Tibial artery (tissue), 4 donors: ENCODE data around the gene ANKLE2.

Experiments
- DNase-seq, 2 donors: peaks; one replicate each; pipeline ENCODE4 v3.0.0-alpha.2; 2019
- H3K27ac ChIP-seq, 2 donors: fragments of 200-600 bp; sonication (generic) in 1 of 2; 1 replicate in 1 of 2; 2 replicates in 1 of 2; pipeline ENCODE4 v1.5.1; 2018 to 2019; ENCODE audit warnings: mild to moderate bottlenecking in 1 of 2
- H3K27me3 ChIP-seq, 2 donors: fragments of 200-600 bp; sonication (generic) in 1 of 2; one replicate each; pipeline versions ENCODE4 v1.5.1 to v1.6.0; 2016 to 2019
- H3K36me3 ChIP-seq, 3 donors: fragments of 200-600 bp; sonication (generic) in 2 of 3; one replicate each; pipeline ENCODE4 v1.5.1; 2016 to 2019; ENCODE audit warnings: mild to moderate bottlenecking in 2 of 3
- H3K4me1 ChIP-seq, 4 donors: fragments of 200-600 bp; sonication (generic) in 2 of 4; 1 replicate in 3 of 4; 2 replicates in 1 of 4; pipeline ENCODE4 v1.5.1; 2016 to 2019
- H3K4me3 ChIP-seq, 2 donors: fragments of 200-600 bp; sonication (generic) in 1 of 2; 1 replicate in 1 of 2; 2 replicates in 1 of 2; pipeline ENCODE4 v1.5.1; 2018 to 2019; ENCODE audit warnings: mild to moderate bottlenecking in 2 of 2
- H3K9me3 ChIP-seq, 3 donors: fragments of 200-600 bp; sonication (generic) in 1 of 3; one replicate each; pipeline ENCODE4 v1.5.1; 2016 to 2019
- CTCF ChIP-seq, 2 experiments: fragments of 200-600 bp in 1 of 2; fragments of 450-650 bp in 1 of 2; IDR thresholded peaks; one replicate each; pipeline ENCODE4 v1.5.1; 2017 to 2019; ENCODE audit warnings: antibody characterized with exemption in 2 of 2, mild to moderate bottlenecking in 1 of 2, moderate library complexity in 1 of 2
- intact Hi-C: fragments of 100-400 bp; cut with DNase I; formaldehyde crosslinking; loops from one replicate; pipeline ENCODE4 v1.15.0; 2023; ENCODE audit warnings: low total_unique reads

The ANKLE2 gene

GRCh38 chr12:132735496-132735895 lies 26.1 kb downstream of the ANKLE2 start:
- no peak overlapping the region for H3K4me3 ChIP-seq
- no peaks in the 10 kb centered on the region for H3K27me3 ChIP-seq
- intact Hi-C loops = no loop called here
- H3K27ac ChIP-seq = no peak overlapping the region
- no peak for DNase-seq
- TF ChIP-seq CTCF (IDR thresholded peaks at IDR 0.05) = no peak
- H3K36me3 ChIP-seq = peaks cover 84 to 100% (median 97%) of the 10 kb centered on the region in 3 donors
- no peaks in the 10 kb centered on the region for H3K9me3 ChIP-seq
- no peaks in the 10 kb centered on the region for H3K4me1 ChIP-seq

GRCh38 chr12:132734206-132734605 lies 27.4 kb downstream of the ANKLE2 start:
- Histone ChIP-seq H3K27ac (no peak overlapping the region), H3K36me3 (peaks cover 78 to 98% (median 91%) of the 10 kb centered on the region in 3 donors), H3K9me3 (no peaks in the 10 kb centered on the region), H3K4me3 (no peak overlapping the region), H3K4me1 (no peaks in the 10 kb centered on the region), H3K27me3 (no peaks in the 10 kb centered on the region)
- TF ChIP-seq CTCF (IDR thresholded peaks at IDR 0.05) = no peak
- intact Hi-C loops = no loop called here
- DNase-seq = no peak

GRCh38 chr12:132731574-132731973 lies 30.1 kb downstream of the ANKLE2 start:
- no peaks in the 10 kb centered on the region for H3K27me3 ChIP-seq
- no peaks in the 10 kb centered on the region for H3K9me3 ChIP-seq
- no peaks in the 10 kb centered on the region for H3K4me1 ChIP-seq
- intact Hi-C loops = no loop called here
- no peak for TF ChIP-seq CTCF (IDR thresholded peaks at IDR 0.05)
- no peak overlapping the region for H3K27ac ChIP-seq
- H3K36me3 ChIP-seq = peaks cover 90 to 96% (median 90%) of the 10 kb centered on the region in 3 donors
- DNase-seq = no peak
- H3K4me3 ChIP-seq = no peak overlapping the region

GRCh38 chr12:132730353-132730752 lies 31.3 kb downstream of the ANKLE2 start:
- Histone ChIP-seq H3K27ac (no peak overlapping the region), H3K36me3 (peaks cover 87 to 96% (median 90%) of the 10 kb centered on the region in 3 donors), H3K4me3 (no peak overlapping the region), H3K27me3 (no peaks in the 10 kb centered on the region), H3K9me3 (no peaks in the 10 kb centered on the region), H3K4me1 (no peaks in the 10 kb centered on the region)
- no peak for DNase-seq
- intact Hi-C loops = no loop called here
- no peak for TF ChIP-seq CTCF (IDR thresholded peaks at IDR 0.05)

GRCh38 chr12:132729541-132730320 lies 31.9 kb downstream of the ANKLE2 start:
- no peak overlapping the region for H3K27ac ChIP-seq
- H3K36me3 ChIP-seq = peaks cover 87 to 96% (median 90%) of the 10 kb centered on the region in 3 donors
- no peaks in the 10 kb centered on the region for H3K27me3 ChIP-seq
- H3K4me1 ChIP-seq = no peaks in the 10 kb centered on the region
- DNase-seq = no peak
- TF ChIP-seq CTCF (IDR thresholded peaks at IDR 0.05) = no peak
- intact Hi-C loops = no loop called here
- H3K4me3 ChIP-seq = no peak overlapping the region
- no peaks in the 10 kb centered on the region for H3K9me3 ChIP-seq
